OCI-LY1 (cell line): ENCODE results near the gene FAM81A.
A peak's percentile ranks its signal among the peaks of the same experiment; 100 is the strongest.

ENCODE experiments used
- H2AFZ ChIP-seq: fragments of 200-600 bp; sonication (generic), shearing (Covaris generic); 2 replicates; pipeline ENCODE4 v1.6.0; 2014; ENCODE audit warnings: antibody characterized with exemption, mild to moderate bottlenecking, low read length
- H3F3A ChIP-seq: fragments of 200-600 bp; sonication (generic), shearing (Covaris generic); 2 replicates; pipeline ENCODE4 v1.6.0; 2014; ENCODE audit warnings: mild to moderate bottlenecking, antibody characterized with exemption, low read length, moderate library complexity; ENCODE audit not compliant: insufficient read depth
- H3K27ac ChIP-seq: fragments of 200-600 bp; sonication (generic); 2 replicates; pipeline ENCODE4 v1.5.1; 2014; ENCODE audit warnings: low read length, mixed run types, mild to moderate bottlenecking, low read depth; ENCODE audit not compliant: poor library complexity, severe bottlenecking
- H3K27me3 ChIP-seq: fragments of 200-600 bp; sonication (generic); 2 replicates; pipeline ENCODE4 v1.6.0; 2014; ENCODE audit warnings: antibody characterized with exemption, mild to moderate bottlenecking, low read length, moderate library complexity; ENCODE audit not compliant: insufficient read depth
- H3K36me3 ChIP-seq: fragments of 200-600 bp; sonication (generic); 2 replicates; pipeline ENCODE4 v1.6.1; 2014; ENCODE audit warnings: mild to moderate bottlenecking, antibody characterized with exemption, low read length, moderate library complexity, mixed read lengths; ENCODE audit not compliant: insufficient read depth
- H3K4me1 ChIP-seq: fragments of 200-600 bp; sonication (generic); 2 replicates; pipeline ENCODE4 v1.5.1; 2014; ENCODE audit warnings: mild to moderate bottlenecking, low read length, moderate library complexity; ENCODE audit not compliant: insufficient read depth, severe bottlenecking
- H3K4me2 ChIP-seq: fragments of 200-600 bp; sonication (generic), shearing (Covaris generic); 2 replicates; pipeline ENCODE4 v1.6.1; 2014; ENCODE audit warnings: low read length
- H3K4me3 ChIP-seq: fragments of 200-600 bp; sonication (generic); 2 replicates; pipeline ENCODE4 v1.5.1; 2014; ENCODE audit warnings: low read length, low read depth, mild to moderate bottlenecking, mixed read lengths; ENCODE audit not compliant: poor library complexity, severe bottlenecking
- H3K79me2 ChIP-seq: fragments of 200-600 bp; shearing (Covaris generic); 2 replicates; pipeline ENCODE4 v1.6.1; 2016; ENCODE audit warnings: mixed run types, low read length, mixed read lengths; ENCODE audit not compliant: insufficient read depth
- H3K9ac ChIP-seq: fragments of 200-600 bp; sonication (generic), shearing (Covaris generic); 2 replicates; pipeline ENCODE4 v1.6.1; 2014; ENCODE audit warnings: mild to moderate bottlenecking, low read length, mixed read lengths
- H3K9me2 ChIP-seq: fragments of 200-600 bp; sonication (generic), shearing (Covaris generic); 2 replicates; pipeline ENCODE4 v1.6.1; 2014; ENCODE audit warnings: low read depth, mild to moderate bottlenecking, low read length, mixed read lengths
- H3K9me3 ChIP-seq: fragments of 200-600 bp; shearing (Covaris generic); 2 replicates; pipeline ENCODE4 v1.6.1; 2014; ENCODE audit warnings: low read length, mixed read lengths
- H4K20me1 ChIP-seq: fragments of 200-600 bp; sonication (generic), shearing (Covaris generic); 2 replicates; pipeline ENCODE4 v1.6.0; 2016; ENCODE audit warnings: mild to moderate bottlenecking, low read length; ENCODE audit not compliant: insufficient read depth
- CTCF ChIP-seq: fragments of 200-600 bp; sonication (generic), shearing (Covaris generic); IDR thresholded peaks from 2 replicates; pipeline ENCODE4 v1.5.1; 2017; ENCODE audit warnings: mild to moderate bottlenecking, antibody characterized with exemption, low read length, moderate library complexity, mixed read lengths
- EZH2 ChIP-seq: fragments of 200-600 bp; sonication (generic), shearing (Covaris generic); IDR thresholded peaks from 2 replicates; pipeline ENCODE4 v1.8.0; 2017; ENCODE audit warnings: borderline replicate concordance, mixed run types, mild to moderate bottlenecking, antibody characterized with exemption, low read length, moderate library complexity, mixed read lengths

FAM81A gene

GRCh38 chr15:59537403-59537802 is 99.4 kb downstream of the FAM81A start:
- no peaks in the 10 kb centered on the region for H3K79me2 ChIP-seq
- no peaks in the 10 kb centered on the region for H3K9me2 ChIP-seq
- peaks cover 53% of the 10 kb centered on the region for H3K4me1 ChIP-seq
- no peak for TF ChIP-seq CTCF
- TF ChIP-seq EZH2, result no peak
- no peak overlapping the region for H3K4me3 ChIP-seq
- H3K36me3 ChIP-seq, result no peaks in the 10 kb centered on the region
- no peak overlapping the region for H3K4me2 ChIP-seq
- H4K20me1 ChIP-seq, result no peaks in the 10 kb centered on the region
- H3F3A ChIP-seq, result no peaks in the 10 kb centered on the region
- no peak overlapping the region for H2AFZ ChIP-seq
- no peaks in the 10 kb centered on the region for H3K9me3 ChIP-seq
- H3K27ac ChIP-seq, result peak overlapping the region; percentile 86
- no peaks in the 10 kb centered on the region for H3K27me3 ChIP-seq
- H3K9ac ChIP-seq, result no peak overlapping the region

DNA sequence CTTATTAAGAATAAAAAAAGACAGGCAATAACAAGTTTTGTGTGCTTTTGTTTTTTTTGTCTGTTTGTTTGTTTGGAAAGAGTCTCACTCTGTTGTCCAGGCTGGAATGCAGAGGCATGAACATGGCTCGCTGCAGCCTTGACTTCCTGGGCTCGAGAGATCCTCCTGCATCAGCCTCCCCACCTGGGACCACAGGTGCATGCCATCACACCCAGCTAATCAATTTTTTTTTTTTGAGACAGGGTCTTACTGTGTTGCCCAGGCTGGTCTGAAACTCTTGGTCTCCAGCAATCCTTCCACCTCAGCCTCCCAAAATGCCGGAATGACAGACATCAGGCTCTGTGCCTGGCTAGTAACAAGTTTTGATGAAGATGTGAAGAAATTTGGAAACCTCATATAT is 100.5 kb downstream of the FAM81A start:
- H3F3A ChIP-seq, result no peaks in the 10 kb centered on the region
- H3K4me3 ChIP-seq, result no peak overlapping the region
- H3K4me1 ChIP-seq, result peaks cover 49% of the 10 kb centered on the region
- H3K27ac ChIP-seq, result no peak overlapping the region
- no peaks in the 10 kb centered on the region for H3K9me2 ChIP-seq
- no peaks in the 10 kb centered on the region for H3K9me3 ChIP-seq
- no peak overlapping the region for H3K4me2 ChIP-seq
- no peak overlapping the region for H3K9ac ChIP-seq
- H3K27me3 ChIP-seq, result no peaks in the 10 kb centered on the region
- H4K20me1 ChIP-seq, result no peaks in the 10 kb centered on the region
- no peak for TF ChIP-seq EZH2
- H2AFZ ChIP-seq, result no peak overlapping the region
- H3K36me3 ChIP-seq, result no peaks in the 10 kb centered on the region
- H3K79me2 ChIP-seq, result no peaks in the 10 kb centered on the region

DNA sequence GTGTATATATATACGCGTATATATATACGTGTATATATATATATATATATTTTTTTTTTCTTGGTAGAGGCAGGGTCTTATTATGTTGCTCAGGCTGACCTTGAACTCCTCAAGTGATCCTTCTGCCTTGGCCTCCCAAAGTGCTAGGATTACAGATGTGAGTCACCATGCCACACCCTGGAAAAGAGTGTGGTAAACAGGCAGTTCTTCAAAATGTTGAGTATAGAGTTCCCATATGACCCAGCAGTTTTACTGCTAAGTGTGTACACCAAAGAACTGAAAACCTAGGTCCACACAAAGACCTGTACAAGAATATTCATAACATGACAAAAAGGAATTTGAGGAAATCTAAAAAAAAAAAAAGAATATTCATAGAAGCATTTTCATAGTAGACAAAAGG is 101.8 kb downstream of the FAM81A start:
- Histone ChIP-seq H3F3A (no peaks in the 10 kb centered on the region), H3K27me3 (no peaks in the 10 kb centered on the region), H3K9me2 (no peaks in the 10 kb centered on the region), H3K9me3 (no peaks in the 10 kb centered on the region), H3K9ac (no peak overlapping the region), H3K79me2 (no peaks in the 10 kb centered on the region), H2AFZ (no peak overlapping the region), H3K4me2 (no peak overlapping the region), H4K20me1 (no peaks in the 10 kb centered on the region), H3K36me3 (no peaks in the 10 kb centered on the region), H3K4me1 (peaks cover 53% of the 10 kb centered on the region), H3K27ac (no peak overlapping the region), H3K4me3 (no peak overlapping the region)
- TF ChIP-seq CTCF (no peak), EZH2 (no peak)

DNA sequence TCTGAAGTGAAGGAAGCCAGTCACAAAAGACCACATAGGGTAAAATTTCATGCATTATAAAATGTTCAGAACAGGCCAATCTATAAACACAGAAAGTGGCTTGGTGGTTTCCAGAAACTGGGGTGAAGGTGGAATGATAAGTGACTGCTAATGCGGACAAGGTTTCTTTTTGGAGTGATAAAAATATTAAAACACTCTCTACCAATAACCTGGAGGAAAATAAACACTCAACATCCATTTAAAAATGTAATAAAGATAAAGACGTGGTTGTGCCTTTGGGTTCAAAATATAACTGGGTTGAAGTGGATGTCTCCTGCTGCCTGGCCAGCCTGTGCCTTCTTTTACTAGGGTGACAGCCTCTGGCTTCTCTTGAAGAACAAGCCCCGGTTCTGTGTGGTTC is 102.7 kb downstream of the FAM81A start:
- H3K4me1 ChIP-seq, result peaks cover 44% of the 10 kb centered on the region
- no peak overlapping the region for H3K9ac ChIP-seq
- H3K9me3 ChIP-seq, result no peaks in the 10 kb centered on the region
- no peak for TF ChIP-seq CTCF
- no peak for TF ChIP-seq EZH2
- H3K27ac ChIP-seq, result no peak overlapping the region
- H3K36me3 ChIP-seq, result no peaks in the 10 kb centered on the region
- H3F3A ChIP-seq, result no peaks in the 10 kb centered on the region
- no peak overlapping the region for H2AFZ ChIP-seq
- H3K9me2 ChIP-seq, result no peaks in the 10 kb centered on the region
- no peak overlapping the region for H3K4me2 ChIP-seq
- H3K27me3 ChIP-seq, result no peaks in the 10 kb centered on the region
- H3K4me3 ChIP-seq, result no peak overlapping the region
- H3K79me2 ChIP-seq, result no peaks in the 10 kb centered on the region
- no peaks in the 10 kb centered on the region for H4K20me1 ChIP-seq
